ENCODE measurements around the gene DDAH1. TPM values are rescaled to one million over a fixed set of nuclear protein-coding genes. Genes with fewer than 3 reads are reported as not detected.

DDAH1 gene
- total and polyA plus RNA-seq, 4 donors, result 25.8 to 42.7 (median 31.7) TPM

GRCh38 chr1:85464497-85465098, 361 bp downstream of the DDAH1 start:
- Histone ChIP-seq H3K4me1 (ENCODE audit: control insufficient read depth in 4 of 4, insufficient read depth in 4 of 4, low read length in 3 of 4) (peaks cover 5 to 42% (median 29%) of the 10 kb centered on the region in 4 donors), H3K9me3 (ENCODE audit: control insufficient read depth in 4 of 4, low read length in 3 of 4) (no peaks in the 10 kb centered on the region), H3K4me3 (ENCODE audit: low read depth in 1 of 3, low read length in 3 of 3) (peak overlapping the region; percentile 78 to 98 (median 86)), H3K36me3 (ENCODE audit: control insufficient read depth in 4 of 4, insufficient read depth in 3 of 4, low read depth in 1 of 4, low read length in 3 of 4) (no peaks in the 10 kb centered on the region), H3K27me3 (ENCODE audit: control insufficient read depth in 4 of 4, insufficient read depth in 4 of 4, low read length in 3 of 4) (no peaks in the 10 kb centered on the region), H3K9ac (ENCODE audit: low read depth in 1 of 2, low read length in 2 of 2) (peak overlapping the region; percentile 56 to 93), H3K27ac (ENCODE audit: low read depth in 1 of 2, low read length in 2 of 2) (peak overlapping the region; percentile 86 to 87)
- peak; percentile 60 for DNase-seq (ENCODE audit: low spot score)
- no peak for TF ChIP-seq SP1 (IDR thresholded peaks at IDR 0.05)
- no peak for TF ChIP-seq ATF3 (IDR thresholded peaks at IDR 0.05)
- no peak for TF ChIP-seq CTCF (IDR thresholded peaks at IDR 0.05; ENCODE audit: low read depth, low read length, missing input control)
- TF ChIP-seq YY1 (IDR thresholded peaks at IDR 0.05), result peak; percentile 45
- under 1% methylated on average over 72 of the region's 72 CpGs for WGBS

- H3K27ac ChIP-seq (ENCODE audit: low read depth in 1 of 2, low read length in 2 of 2), result peak overlapping the region; percentile 86 to 87
- no peaks in the 10 kb centered on the region for H3K36me3 ChIP-seq (ENCODE audit: control insufficient read depth in 4 of 4, insufficient read depth in 3 of 4, low read depth in 1 of 4, low read length in 3 of 4)
- no peak for TF ChIP-seq HNF4G (IDR thresholded peaks at IDR 0.05)
- H3K27me3 ChIP-seq (ENCODE audit: control insufficient read depth in 4 of 4, insufficient read depth in 4 of 4, low read length in 3 of 4), result no peaks in the 10 kb centered on the region
- H3K4me1 ChIP-seq (ENCODE audit: control insufficient read depth in 4 of 4, insufficient read depth in 4 of 4, low read length in 3 of 4), result peaks cover 5 to 49% (median 34%) of the 10 kb centered on the region in 4 donors
- H3K9me3 ChIP-seq (ENCODE audit: control insufficient read depth in 4 of 4, low read length in 3 of 4), result no peaks in the 10 kb centered on the region
- peak overlapping the region; percentile 56 to 93 for H3K9ac ChIP-seq (ENCODE audit: low read depth in 1 of 2, low read length in 2 of 2)
- 3% methylated on average over 26 of the region's 26 CpGs for WGBS
- H3K4me3 ChIP-seq (ENCODE audit: low read depth in 1 of 3, low read length in 3 of 3), result peak overlapping the region; percentile 78 to 98 (median 86)
- no peak for DNase-seq (ENCODE audit: low spot score)
Measured at GRCh38 chr1:85463731-85464496, 1.0 kb downstream of the DDAH1 start.

GRCh38 chr1:85462931-85463649, 1.9 kb downstream of the DDAH1 start:
- TF ChIP-seq SP1 (IDR thresholded peaks at IDR 0.05) (no peak), YY1 (IDR thresholded peaks at IDR 0.05) (peak; percentile 52), NR2F2 (IDR thresholded peaks at IDR 0.05) (no peak), MAX (IDR thresholded peaks at IDR 0.05) (no peak), ZBTB33 (IDR thresholded peaks at IDR 0.05) (no peak), EGR1 (IDR thresholded peaks at IDR 0.05; ENCODE audit: low read depth in 2 of 2) (no peak), ATF3 (IDR thresholded peaks at IDR 0.05) (no peak), FOXA1 (IDR thresholded peaks at IDR 0.05) (no peak)
- peaks cover 5 to 54% (median 40%) of the 10 kb centered on the region in 4 donors for H3K4me1 ChIP-seq (ENCODE audit: control insufficient read depth in 4 of 4, insufficient read depth in 4 of 4, low read length in 3 of 4)
- peak overlapping the region; percentile 78 to 98 (median 86) for H3K4me3 ChIP-seq (ENCODE audit: low read depth in 1 of 3, low read length in 3 of 3)
- no peak for DNase-seq (ENCODE audit: low spot score)
- peak overlapping the region in 1 of 2 donors; percentile 87 for H3K27ac ChIP-seq (ENCODE audit: low read depth in 1 of 2, low read length in 2 of 2)
- no peak overlapping the region for H3K9ac ChIP-seq (ENCODE audit: low read depth in 1 of 2, low read length in 2 of 2)
- H3K9me3 ChIP-seq (ENCODE audit: control insufficient read depth in 4 of 4, low read length in 3 of 4), result no peaks in the 10 kb centered on the region
- H3K36me3 ChIP-seq (ENCODE audit: control insufficient read depth in 4 of 4, insufficient read depth in 3 of 4, low read depth in 1 of 4, low read length in 3 of 4), result no peaks in the 10 kb centered on the region
- no peaks in the 10 kb centered on the region for H3K27me3 ChIP-seq (ENCODE audit: control insufficient read depth in 4 of 4, insufficient read depth in 4 of 4, low read length in 3 of 4)
- 45% methylated on average over 4 of the region's 4 CpGs for WGBS
